ENCODE measurements around the gene SLC44A1.

SLC44A1 gene

GRCh38 chr9:105468875-105469274 lies 224.4 kb downstream of the SLC44A1 start:
- H3K36me3 ChIP-seq (ENCODE audit: control insufficient read depth, insufficient read depth, low read length): peaks cover 35% of the 10 kb centered on the region
- 86 to 100% methylated on average over 1 of the region's 1 CpG for WGBS, 2 experiments
- no peaks in the 10 kb centered on the region for H3K9me3 ChIP-seq (ENCODE audit: control insufficient read depth, low read length)
- H3K4me1 ChIP-seq (ENCODE audit: control insufficient read depth, insufficient read depth, low read length): no peaks in the 10 kb centered on the region
- no peak overlapping the region for H3K4me3 ChIP-seq (ENCODE audit: insufficient read depth, low read depth, low read length)
- H3K27me3 ChIP-seq (ENCODE audit: control insufficient read depth, insufficient read depth, low read length, poor library complexity, severe bottlenecking): no peaks in the 10 kb centered on the region
- no peak overlapping the region for H3K27ac ChIP-seq (ENCODE audit: insufficient read depth, low read depth, low read length, poor library complexity, severe bottlenecking)

DNA sequence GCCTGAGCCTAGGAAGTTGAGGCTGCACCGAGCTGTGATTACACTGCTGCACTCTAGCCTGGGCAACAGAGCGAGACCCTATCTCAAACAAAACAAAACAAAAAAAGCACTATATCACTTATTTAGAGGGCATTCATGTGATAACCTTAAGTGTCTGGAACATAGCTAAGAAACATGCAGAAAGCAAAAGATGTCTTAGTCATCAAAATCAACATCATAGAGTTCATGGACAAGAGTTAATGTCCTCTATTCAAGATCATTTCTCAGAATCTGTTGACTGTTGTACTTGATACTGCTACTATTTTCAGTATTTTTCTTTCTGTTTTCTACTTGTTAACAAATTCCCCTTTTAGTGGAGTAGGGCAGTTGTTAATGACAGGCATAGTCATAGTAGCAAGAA lies 228.8 kb downstream of the SLC44A1 start:
- Histone ChIP-seq H3K27me3 (ENCODE audit: control insufficient read depth, insufficient read depth, low read length, poor library complexity, severe bottlenecking) (no peaks in the 10 kb centered on the region), H3K9me3 (ENCODE audit: control insufficient read depth, low read length) (no peaks in the 10 kb centered on the region), H3K36me3 (ENCODE audit: control insufficient read depth, insufficient read depth, low read length) (peaks cover 19% of the 10 kb centered on the region), H3K27ac (ENCODE audit: insufficient read depth, low read depth, low read length, poor library complexity, severe bottlenecking) (no peak overlapping the region), H3K4me1 (ENCODE audit: control insufficient read depth, insufficient read depth, low read length) (no peaks in the 10 kb centered on the region), H3K4me3 (ENCODE audit: insufficient read depth, low read depth, low read length) (no peak overlapping the region)
- WGBS, 2 experiments: 89 to 96% methylated on average over 2 of the region's 2 CpGs

GRCh38 chr9:105475302-105475701 lies 230.9 kb downstream of the SLC44A1 start:
- WGBS, 2 experiments: 73 to 75% methylated on average over 1 to 2 of the region's 2 CpGs
- Histone ChIP-seq H3K4me1 (ENCODE audit: control insufficient read depth, insufficient read depth, low read length) (no peaks in the 10 kb centered on the region), H3K27me3 (ENCODE audit: control insufficient read depth, insufficient read depth, low read length, poor library complexity, severe bottlenecking) (no peaks in the 10 kb centered on the region)

GRCh38 chr9:105479846-105480245 lies 235.4 kb downstream of the SLC44A1 start:
- H3K4me3 ChIP-seq (ENCODE audit: insufficient read depth, low read depth, low read length): no peak overlapping the region
- H3K4me1 ChIP-seq (ENCODE audit: control insufficient read depth, insufficient read depth, low read length): no peaks in the 10 kb centered on the region
- no peaks in the 10 kb centered on the region for H3K36me3 ChIP-seq (ENCODE audit: control insufficient read depth, insufficient read depth, low read length)
- H3K27ac ChIP-seq (ENCODE audit: insufficient read depth, low read depth, low read length, poor library complexity, severe bottlenecking): no peak overlapping the region
- H3K27me3 ChIP-seq (ENCODE audit: control insufficient read depth, insufficient read depth, low read length, poor library complexity, severe bottlenecking): no peaks in the 10 kb centered on the region
- H3K9me3 ChIP-seq (ENCODE audit: control insufficient read depth, low read length): no peaks in the 10 kb centered on the region

More at GRCh38 chr9:105475302-105475701, 230.9 kb downstream of the SLC44A1 start:
- H3K36me3 ChIP-seq (ENCODE audit: control insufficient read depth, insufficient read depth, low read length): peaks cover 8% of the 10 kb centered on the region
- H3K9me3 ChIP-seq (ENCODE audit: control insufficient read depth, low read length): no peaks in the 10 kb centered on the region
- H3K4me3 ChIP-seq (ENCODE audit: insufficient read depth, low read depth, low read length): no peak overlapping the region
- no peak overlapping the region for H3K27ac ChIP-seq (ENCODE audit: insufficient read depth, low read depth, low read length, poor library complexity, severe bottlenecking)

DNA sequence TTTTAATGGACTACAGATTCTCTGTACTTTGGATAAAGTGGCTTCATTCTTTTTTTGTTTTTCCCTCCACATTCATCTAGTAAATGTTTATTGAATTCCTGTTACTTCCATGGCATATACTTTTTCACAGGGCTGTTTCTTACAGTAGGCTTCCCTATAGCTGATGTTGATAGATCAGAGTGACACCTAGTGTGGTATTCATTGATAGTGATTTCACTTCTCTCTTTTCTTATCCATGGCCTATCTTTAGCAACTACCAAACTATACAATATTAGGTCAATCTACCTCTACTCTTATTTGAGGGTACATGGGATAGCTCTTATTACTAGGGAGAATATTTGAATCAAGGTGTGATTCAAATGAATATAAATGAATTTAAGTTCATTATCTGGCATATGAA lies 239.2 kb downstream of the SLC44A1 start:
- Histone ChIP-seq H3K4me1 (ENCODE audit: control insufficient read depth, insufficient read depth, low read length) (no peaks in the 10 kb centered on the region), H3K9me3 (ENCODE audit: control insufficient read depth, low read length) (no peaks in the 10 kb centered on the region), H3K4me3 (ENCODE audit: insufficient read depth, low read depth, low read length) (no peak overlapping the region), H3K36me3 (ENCODE audit: control insufficient read depth, insufficient read depth, low read length) (peaks cover 4% of the 10 kb centered on the region), H3K27me3 (ENCODE audit: control insufficient read depth, insufficient read depth, low read length, poor library complexity, severe bottlenecking) (no peaks in the 10 kb centered on the region), H3K27ac (ENCODE audit: insufficient read depth, low read depth, low read length, poor library complexity, severe bottlenecking) (no peak overlapping the region)

GRCh38 chr9:105484226-105484625 lies 239.8 kb downstream of the SLC44A1 start:
- no peaks in the 10 kb centered on the region for H3K9me3 ChIP-seq (ENCODE audit: control insufficient read depth, low read length)
- WGBS, 2 experiments: 93 to 100% methylated on average over 2 of the region's 2 CpGs
- no peak overlapping the region for H3K4me3 ChIP-seq (ENCODE audit: insufficient read depth, low read depth, low read length)
- H3K27ac ChIP-seq (ENCODE audit: insufficient read depth, low read depth, low read length, poor library complexity, severe bottlenecking): no peak overlapping the region
- H3K4me1 ChIP-seq (ENCODE audit: control insufficient read depth, insufficient read depth, low read length): no peaks in the 10 kb centered on the region
- no peaks in the 10 kb centered on the region for H3K27me3 ChIP-seq (ENCODE audit: control insufficient read depth, insufficient read depth, low read length, poor library complexity, severe bottlenecking)
- peaks cover 4% of the 10 kb centered on the region for H3K36me3 ChIP-seq (ENCODE audit: control insufficient read depth, insufficient read depth, low read length)

DNA sequence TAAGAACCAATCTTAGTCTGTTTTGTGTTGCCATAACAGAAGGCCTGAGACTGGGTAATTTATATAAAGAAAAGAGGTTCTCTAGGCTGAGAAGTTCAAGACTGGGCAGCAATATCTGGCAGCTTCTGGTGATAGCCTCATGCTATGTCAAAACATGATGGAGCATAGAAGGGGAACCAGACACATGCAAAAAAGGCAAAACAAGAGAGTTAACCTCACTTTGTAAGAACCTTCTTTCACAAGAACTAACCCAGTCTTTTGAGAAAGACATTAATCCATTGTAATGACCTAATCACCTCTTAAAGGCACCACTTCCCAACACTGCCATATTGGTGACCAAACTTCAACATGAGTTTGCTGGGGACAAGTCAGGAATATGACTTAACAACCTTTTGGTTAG lies 240.7 kb downstream of the SLC44A1 start:
- H3K4me1 ChIP-seq (ENCODE audit: control insufficient read depth, insufficient read depth, low read length): no peaks in the 10 kb centered on the region
- no peak overlapping the region for H3K27ac ChIP-seq (ENCODE audit: insufficient read depth, low read depth, low read length, poor library complexity, severe bottlenecking)
- no peaks in the 10 kb centered on the region for H3K9me3 ChIP-seq (ENCODE audit: control insufficient read depth, low read length)
- no peaks in the 10 kb centered on the region for H3K27me3 ChIP-seq (ENCODE audit: control insufficient read depth, insufficient read depth, low read length, poor library complexity, severe bottlenecking)
- no peak overlapping the region for H3K4me3 ChIP-seq (ENCODE audit: insufficient read depth, low read depth, low read length)
- H3K36me3 ChIP-seq (ENCODE audit: control insufficient read depth, insufficient read depth, low read length): peaks cover 4% of the 10 kb centered on the region

Data from ectodermal cell (in vitro differentiated cells).